Measurements from ENCODE around the gene FXYD5.
"Not testable (repeated sequence)": the region's sequence is repeated elsewhere in the genome, so short reads cannot be mapped to it uniquely, and the experiment has no call there.

The FXYD5 gene

DNA sequence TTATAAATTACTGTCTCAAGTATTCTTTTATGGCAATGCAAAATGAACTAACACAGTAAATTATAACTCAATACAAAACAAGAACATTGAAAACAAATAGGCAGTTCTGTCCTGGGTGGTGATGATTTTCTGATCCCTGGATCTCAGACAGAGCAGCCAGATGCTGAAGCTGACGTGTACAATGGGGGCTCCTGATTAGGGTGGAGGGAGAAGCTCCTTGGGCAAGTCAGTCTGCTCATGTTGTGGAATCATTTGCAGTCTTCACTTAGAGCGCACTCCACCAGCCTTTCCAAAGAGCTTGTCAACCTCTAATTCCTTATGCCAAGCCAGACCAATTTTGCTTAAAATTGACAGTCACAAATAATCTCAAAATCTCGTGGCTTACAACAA, 21.6 kb downstream of the FXYD5 start:
- in situ Hi-C loops (cut with MboI; ENCODE audit: low sequenced_read_pairs) = no loop called here

DNA sequence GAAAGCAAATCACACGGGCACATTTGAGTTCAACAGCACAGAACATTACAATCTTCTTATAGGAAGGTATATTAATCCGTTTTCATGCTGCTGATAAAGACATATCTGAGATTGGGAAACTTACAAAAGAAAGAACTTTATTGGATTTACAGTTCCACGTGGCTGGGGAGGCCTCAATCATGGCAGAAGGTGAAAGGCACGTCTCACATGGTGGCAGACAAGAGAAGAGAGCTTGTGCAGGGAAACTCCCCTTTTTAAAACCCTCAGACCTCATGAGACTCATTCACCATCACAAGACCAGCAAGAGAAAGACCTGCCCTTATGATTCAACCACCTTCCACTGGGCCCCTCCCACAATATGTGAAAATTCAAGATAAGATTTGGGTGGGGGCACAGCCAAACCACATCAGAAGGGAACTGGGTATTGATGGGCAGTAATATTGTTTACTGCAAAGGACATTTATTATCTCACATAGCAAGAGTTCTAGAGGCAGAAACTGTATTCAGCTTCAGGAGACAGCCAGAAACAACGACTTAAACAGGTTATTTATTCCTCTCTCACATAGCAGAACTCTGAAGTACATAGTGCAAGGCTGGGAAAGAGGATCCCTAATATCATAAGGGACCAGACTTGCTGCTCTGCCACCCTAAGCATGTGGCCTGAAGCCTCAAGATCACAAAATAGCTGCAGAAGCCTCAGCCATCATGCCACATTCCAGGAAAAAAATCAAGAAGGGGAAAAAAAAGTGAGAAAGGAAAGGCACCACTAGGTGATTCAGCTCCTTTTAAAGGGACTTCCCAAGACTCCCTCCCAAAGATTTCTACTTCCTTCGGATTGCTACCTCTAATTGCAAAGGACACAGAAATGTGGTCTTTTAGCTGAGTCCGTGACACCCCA, 23.1 kb downstream of the FXYD5 start:
- in situ Hi-C loops (cut with MboI; ENCODE audit: low sequenced_read_pairs) = no loop called here

DNA sequence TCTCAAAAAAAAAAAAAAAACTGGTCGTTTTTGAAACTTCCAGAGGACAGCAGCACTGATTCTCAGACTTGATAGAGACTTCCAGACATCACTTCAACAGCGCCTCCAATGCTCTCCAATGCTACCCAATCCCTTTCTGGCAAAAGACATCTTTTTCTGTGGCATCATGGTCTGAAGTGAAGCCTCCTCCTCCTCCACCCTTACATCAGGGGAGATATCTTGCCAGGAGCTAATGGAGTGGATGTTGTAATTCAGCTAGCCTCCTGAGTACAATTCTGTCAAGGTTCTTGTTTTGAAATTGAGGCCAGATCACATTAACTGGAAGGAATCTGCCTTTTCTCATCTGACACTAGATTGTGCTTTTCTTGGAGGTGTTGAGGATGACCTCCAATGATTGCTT, 24.2 kb downstream of the FXYD5 start:
- in situ Hi-C loops (cut with MboI; ENCODE audit: low sequenced_read_pairs) = no loop called here

DNA sequence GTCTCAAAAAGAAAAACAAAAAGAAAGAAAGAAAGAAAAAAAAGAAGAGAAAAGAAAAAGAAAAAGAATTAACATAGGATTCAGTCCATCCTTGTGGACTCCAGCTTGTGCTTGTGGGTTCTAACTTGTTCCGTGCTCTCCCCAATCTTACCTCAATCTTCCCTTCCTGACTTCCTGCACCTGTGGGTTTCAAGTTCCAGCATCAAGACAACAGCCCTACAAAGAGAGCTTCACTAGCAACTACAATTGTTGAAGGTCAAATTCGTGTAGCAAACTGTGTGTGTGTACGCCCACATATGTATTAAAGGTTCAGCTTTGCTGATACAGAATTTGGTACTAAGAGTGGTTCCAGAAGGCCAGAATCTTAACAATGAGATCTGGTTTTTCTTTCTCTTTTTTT, 25.3 kb downstream of the FXYD5 start:
- in situ Hi-C loops (cut with MboI; ENCODE audit: low sequenced_read_pairs) = no loop called here

DNA sequence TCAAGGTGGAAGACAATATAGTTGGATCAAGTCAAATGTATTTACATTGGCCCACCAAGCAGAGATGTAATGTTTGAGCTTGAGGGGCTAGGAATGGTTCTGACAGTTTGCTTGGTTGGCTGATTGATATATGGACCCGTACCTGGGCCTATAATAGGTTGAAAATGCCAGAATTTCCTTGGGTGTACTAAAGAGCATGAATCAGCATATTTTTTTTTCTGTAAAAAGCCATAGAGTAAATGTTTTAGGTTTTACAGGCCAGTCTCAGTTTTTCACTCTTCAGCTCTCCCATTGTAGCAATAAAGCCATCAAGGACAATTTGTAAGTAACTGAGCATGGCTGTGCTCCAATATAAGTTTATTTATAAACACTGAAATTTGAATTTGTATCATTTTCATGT, 26.9 kb downstream of the FXYD5 start:
- in situ Hi-C loops (cut with MboI; ENCODE audit: low sequenced_read_pairs) = no loop called here

DNA sequence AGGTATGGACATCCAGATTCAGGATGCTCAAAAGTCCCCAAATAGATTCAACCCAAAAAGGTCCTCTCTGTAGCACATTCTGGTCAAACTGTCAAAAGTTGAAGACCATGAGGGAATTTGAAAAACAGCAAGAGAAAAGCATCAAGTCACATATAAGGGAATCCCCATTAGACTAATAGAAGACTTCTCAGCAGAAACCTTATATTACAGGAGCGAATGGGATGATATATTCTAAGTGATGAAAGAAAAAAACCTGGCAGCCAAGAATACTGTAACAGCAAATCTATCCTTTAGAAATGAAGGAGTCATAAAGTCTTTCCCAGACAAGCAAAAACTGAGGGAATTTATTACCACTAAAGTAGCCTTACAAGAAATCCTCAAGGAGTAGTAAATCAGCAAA, 29.7 kb downstream of the FXYD5 start:
- in situ Hi-C loops (cut with MboI; ENCODE audit: low sequenced_read_pairs) = no loop called here

DNA sequence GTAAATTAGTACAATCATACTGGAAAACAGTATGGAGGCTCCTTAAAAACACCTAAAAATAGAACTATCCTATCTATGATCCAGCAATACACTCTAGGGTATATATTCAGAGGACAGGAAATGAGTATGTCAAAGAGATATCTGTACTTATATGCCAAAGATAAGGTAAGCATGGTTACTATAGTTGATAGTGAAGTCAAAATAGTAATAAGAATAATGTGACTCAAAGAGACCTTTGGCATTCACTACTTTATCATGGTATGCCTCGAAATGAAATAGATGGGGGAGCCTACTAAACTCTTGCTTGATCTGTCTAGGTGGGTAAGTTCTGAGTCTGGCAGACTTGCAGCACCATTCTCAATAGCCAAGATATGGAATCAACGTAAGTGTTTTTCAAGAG, 30.3 kb downstream of the FXYD5 start:
- in situ Hi-C loops (cut with MboI; ENCODE audit: low sequenced_read_pairs) = no loop called here

DNA sequence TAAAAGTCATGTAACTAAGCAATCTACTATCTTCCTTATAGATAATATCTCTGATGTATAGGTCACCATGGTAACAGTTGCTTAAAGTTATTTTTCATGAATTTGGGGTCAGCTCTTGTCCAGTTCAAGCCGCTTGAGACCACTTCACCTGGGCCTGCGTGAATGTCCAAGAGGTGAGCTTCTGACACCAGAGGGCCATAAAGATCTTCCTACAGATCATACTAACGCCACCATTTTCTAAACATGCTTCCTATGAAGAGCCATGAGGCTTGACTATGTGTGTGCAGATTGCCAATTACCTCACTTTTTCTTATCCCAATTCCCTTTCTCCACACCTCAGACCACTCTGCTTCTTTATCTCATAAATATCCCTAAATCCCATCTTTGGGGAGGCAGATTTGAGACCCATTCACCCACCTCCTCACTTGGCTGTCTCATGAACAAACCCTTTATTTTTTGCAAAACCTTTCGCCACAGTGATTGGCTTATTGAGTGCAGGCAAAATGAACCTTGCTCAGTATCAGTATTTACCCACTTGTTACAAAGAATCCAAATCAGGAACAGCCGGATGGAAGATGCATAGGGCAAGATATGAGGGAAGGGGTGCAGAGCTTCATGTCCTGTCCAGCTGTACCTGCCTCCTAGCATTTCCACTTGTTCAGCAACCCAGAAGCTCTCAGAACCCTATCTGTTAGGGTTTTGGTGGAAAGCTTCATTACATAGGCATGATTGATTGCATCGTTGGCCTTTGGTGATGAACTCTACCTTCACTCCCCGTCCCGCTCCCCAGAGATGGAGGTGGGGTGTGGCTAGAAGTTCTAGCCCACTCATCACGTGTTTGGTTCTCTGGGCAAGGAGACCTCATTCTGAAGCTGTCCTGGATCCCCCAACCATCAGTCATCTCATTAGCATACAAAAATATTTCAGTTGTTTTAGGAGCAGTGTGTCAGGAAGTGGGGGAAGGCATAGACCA, 39.8 kb downstream of the FXYD5 start:
- in situ Hi-C loops (cut with MboI; ENCODE audit: low sequenced_read_pairs) = no loop called here

DNA sequence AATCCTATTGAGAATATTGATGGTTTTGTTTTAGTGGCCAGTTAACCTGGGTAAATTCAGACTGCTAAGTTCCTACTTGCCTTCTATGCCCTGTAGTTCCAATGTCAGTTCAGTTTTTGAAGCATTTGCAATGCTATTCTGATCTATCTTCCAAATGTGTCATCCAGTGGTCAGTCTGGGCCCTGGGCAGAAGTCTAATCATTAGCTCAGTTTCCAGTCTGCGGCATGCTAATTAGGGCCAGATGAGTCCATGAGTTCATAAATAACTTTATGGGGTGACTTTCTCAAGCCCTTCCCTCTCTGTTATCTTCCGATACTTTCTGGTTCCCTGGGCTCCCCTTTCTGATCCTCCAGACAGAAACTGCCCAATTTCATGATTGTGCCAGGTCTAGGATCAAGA, 41.3 kb downstream of the FXYD5 start:
- in situ Hi-C loops (cut with MboI; ENCODE audit: low sequenced_read_pairs) = no loop called here

DNA sequence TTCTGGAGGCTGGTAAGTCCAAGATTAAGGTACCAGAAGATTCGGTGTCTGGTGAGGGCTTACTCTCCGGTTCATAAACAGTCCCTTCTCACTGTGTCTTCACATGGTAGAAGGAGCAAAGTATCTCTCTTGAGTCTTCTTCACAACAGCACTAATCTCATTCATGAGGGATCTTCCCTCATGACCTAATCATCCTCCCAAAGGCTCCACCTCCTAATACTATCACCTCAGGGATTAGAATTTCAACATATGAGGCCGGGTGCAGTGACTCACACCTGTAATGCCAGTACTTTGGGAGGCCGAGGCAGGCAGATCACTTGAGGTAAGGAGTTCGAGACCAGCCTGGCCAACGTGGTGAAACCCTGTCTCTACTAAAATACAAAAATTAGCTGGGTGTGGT, 42.3 kb downstream of the FXYD5 start:
- in situ Hi-C loops (cut with MboI; ENCODE audit: low sequenced_read_pairs) = not testable (repeated sequence)

DNA sequence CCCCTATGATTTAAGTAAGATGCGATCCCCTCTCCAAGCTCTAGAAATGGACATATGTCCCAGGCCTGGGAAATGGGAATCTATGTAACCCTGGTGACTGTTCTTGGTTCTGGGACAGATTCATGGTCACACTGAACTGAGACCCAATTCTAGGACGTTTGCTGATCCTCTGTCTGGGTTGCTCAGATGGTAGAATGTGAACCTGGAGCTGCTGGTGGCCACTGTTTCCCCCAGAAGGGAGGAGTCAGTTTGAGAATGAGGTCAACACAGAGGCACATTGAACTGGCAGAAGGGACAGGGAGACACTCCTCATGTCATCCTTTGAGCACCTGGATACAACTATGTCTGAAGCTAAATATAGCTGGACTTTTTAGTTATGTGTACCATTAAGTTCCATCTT, 44.9 kb downstream of the FXYD5 start:
- in situ Hi-C loops (cut with MboI; ENCODE audit: low sequenced_read_pairs) = no loop called here

DNA sequence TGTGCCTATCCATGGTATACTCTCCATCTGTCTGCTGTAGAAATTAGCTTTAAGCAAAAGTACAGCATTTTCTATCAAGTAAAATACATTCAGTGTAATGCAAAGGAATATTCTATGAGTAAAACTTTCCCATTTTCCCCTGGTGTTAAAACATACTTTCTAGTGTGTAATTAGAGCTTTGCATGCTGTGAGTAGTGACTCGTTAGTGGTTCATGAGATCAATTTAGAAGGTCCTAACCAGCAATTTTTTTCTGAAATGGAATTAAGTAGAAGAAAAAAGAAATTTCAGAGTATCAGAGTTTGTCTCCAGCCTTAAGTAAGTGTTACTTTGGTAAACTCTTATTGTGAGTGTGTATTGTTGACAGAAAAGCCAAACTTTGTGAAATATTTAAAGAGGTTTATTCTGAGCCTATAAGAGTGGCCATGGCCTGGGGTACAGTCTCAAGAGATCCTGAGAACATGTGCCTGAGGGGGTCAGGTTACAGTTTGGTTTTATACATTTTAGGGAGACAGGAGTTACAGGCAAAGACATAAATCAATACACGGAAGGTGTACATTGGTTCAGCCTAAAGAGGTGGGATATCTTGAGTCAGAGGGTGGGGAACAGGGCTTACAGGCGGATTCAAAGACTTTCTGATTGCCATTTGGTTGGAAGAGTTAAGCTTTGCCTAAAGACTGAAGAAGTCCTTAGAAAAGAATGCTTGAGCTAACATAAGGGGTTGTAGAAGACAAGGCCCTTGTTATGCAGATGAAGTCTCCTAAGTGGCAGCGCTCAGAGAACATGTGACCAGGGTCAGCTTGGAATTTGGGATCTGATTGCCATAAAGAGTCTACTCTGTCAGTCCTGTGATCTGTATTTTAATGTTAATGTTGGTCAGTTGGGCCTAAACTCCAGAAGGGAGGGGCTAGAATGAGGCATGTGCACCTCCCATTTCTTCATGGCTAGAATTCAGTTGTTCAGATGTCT, 48.5 kb downstream of the FXYD5 start:
- in situ Hi-C loops (cut with MboI; ENCODE audit: low sequenced_read_pairs) = no loop called here

DNA sequence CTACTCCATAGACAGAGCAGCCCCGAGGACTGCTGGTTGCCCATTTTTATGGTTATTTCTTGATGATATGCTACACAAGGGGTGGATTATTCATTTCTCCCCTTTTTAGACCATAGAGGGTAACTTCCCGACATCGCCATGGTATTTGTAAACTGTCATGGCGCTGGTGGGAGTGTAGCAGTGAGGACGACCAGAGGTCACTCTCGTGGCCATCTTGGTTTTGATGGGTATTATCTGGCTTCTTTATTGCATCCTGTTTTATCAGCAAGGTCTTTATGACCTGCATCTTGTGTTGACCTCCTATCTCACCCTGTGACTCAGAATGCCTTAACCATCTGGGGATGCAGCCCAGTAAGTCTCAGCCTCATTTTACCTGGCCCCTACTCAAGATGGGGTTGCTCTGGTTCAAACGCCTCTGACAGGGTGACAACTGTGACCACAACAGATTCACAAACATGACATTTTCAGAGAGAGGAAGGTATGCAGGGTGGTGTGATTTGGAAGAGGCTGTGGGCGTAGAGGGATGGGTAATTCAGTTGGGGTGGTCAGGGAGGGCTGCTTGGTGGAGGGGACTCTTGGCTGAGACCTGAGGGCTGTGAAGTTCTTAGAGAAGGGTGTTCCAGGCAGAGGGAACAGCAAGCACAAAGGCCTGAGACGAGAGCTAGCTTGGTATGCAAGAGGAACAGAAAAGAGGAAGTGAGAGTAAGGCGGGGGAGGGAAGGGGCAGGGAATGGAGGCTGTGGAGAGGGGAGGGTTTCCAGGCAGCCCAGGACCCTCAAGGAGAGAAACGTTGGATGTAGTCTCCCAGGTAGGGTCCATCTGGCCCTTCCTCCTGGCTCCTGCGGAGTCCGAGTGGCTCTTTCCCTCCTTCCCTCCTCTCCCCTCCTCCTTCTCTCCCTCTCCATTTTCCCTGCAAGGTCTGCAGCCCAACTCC, 50.5 kb downstream of the FXYD5 start:
- in situ Hi-C loops (cut with MboI; ENCODE audit: low sequenced_read_pairs) = no loop called here

DNA sequence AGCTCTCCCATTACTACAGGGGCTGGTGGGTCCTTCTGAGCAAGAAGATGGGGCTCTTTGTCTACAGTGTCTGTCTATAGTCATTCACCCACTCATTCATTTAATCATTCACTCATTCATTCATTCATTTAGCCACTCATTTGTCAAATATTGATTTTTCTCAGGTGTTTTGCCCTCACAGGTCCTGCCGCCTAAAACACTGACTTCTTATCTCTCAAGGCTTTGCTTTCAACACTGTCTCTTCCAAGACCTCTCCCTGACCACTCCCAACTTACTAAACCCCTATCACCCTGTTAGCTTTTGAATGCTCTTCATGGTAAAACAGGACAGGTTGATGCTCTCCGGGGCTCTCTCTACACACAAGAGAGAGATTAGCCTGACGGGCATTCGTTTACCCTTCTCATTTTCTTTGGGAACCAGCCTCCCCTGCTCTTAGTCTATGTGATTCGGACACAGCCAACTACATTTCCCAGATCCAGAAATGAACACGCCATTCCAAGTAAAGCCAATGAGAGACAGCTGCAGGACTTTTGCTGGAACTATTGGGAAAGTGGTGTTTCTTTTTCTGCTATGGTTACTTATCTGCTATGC, 51.3 kb downstream of the FXYD5 start:
- in situ Hi-C loops (cut with MboI; ENCODE audit: low sequenced_read_pairs) = no loop called here

DNA sequence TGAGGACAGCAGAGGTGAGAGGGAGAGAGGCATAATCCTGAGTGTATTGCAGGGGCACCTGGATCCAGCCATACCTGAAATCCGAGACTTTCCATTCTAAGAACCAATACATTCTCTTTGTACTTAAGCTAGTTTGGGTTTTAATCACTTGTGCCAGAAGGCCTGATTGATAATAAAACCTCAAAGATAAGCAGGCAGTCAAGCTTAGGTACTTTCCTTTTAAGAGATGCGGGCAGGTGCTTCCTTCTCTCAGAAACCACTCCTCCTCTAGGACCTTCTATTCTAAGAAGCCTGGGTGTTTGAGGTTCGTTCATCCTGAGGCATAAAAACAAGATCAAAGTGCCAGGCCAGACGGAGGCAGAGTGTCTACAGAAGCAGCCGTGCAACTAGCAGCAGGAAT, 51.8 kb downstream of the FXYD5 start:
- in situ Hi-C loops (cut with MboI; ENCODE audit: low sequenced_read_pairs) = no loop called here

DNA sequence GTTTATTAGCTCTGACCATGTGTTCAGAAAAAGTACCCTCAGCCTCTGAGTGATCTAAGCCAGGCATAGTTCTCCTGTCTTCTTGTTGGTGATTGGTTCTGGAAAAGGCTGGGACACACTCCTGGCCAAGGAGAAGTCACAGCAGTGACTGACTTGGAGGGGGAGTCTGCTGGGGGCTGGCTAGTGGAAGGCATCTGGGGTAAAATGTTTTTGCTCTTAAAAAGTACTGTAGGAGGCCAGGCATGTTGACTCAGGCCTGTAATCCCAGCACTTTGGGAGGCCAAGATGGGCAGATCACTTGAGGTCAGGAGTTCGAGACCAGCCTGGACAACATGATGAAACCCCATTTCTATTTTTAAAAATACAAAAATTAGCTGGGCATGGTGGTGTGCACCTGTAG, 52.3 kb downstream of the FXYD5 start:
- in situ Hi-C loops (cut with MboI; ENCODE audit: low sequenced_read_pairs) = no loop called here

DNA sequence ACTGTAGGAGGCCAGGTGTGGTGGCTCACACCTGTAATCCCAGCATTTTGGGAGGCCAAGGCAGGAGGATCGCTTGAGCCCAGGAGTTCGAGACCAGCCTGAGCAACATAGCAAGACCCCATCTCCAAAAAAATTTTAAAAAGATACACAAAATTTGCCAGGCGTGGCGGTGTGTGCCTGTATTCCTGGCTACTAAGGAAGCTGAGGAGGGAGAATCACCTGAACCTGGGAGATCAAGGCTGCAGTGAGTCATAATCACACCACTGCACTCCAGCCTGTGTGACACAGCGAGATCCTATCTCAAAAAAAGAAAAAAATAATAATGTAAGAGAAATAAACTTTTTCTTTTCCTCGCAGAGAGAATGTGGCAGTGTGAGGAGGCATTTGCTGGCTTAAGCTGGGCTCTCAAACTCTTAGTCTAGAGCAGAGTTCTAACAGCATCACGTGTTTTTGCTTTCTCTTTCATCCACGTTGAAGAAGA, 52.9 kb downstream of the FXYD5 start:
- in situ Hi-C loops (cut with MboI; ENCODE audit: low sequenced_read_pairs) = no loop called here

DNA sequence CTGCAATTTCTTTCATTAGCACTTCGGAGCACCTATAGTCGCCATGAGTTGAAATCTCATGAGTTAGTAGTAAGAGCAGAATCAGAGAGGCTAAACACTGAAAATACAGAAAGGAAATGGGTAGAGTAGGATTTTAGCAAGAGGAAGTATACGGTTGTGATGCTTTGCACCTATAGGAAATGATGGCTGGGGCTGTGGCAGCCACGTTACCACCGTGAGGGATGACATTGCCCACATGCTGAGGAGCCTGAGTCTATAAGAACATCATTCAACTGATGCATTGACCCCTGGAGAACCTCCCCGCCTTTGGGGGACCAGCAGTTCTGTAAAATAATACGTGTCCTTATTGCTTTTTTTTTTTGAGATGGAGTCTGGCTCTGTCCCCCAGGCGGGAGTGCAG, 53.6 kb downstream of the FXYD5 start:
- in situ Hi-C loops (cut with MboI; ENCODE audit: low sequenced_read_pairs) = no loop called here

DNA sequence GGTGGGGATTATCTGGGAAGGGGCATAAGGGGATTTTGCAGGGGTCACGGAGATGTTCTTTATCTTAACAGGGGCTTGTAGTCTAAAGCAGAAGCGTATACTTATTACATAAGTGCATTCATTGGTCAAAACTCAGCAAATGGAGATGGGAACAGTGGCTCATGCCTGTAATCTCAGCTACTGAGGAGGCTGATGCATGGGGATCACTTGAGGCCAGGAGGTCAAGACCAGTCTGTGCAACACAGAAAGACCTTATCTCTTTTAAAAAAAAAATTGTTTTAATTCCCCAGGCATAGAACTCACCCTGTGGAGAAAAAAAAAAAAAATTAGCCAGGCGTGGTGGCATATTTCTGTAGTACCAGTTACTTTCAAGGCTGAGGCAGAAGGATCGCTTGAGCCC, 55.1 kb downstream of the FXYD5 start:
- in situ Hi-C loops (cut with MboI; ENCODE audit: low sequenced_read_pairs) = no loop called here
